HTR-8/SVneo (cell line): ENCODE measurements around the gene TRANK1.
"Not testable (repeated sequence)": the region's sequence is repeated elsewhere in the genome, so short reads cannot be mapped to it uniquely, and the experiment has no call there.

Experiments used
- DNase-seq: peaks from one replicate; pipeline ENCODE4 v3.0.0; 2011; ENCODE audit warnings: low spot score, mixed read lengths; ENCODE audit not compliant: insufficient read length
- FAIRE-seq: peaks from 2 replicates; lab custom pipeline; 2011; peaks lifted over from hg19 to GRCh38; lab: Jason Lieb, UNC

TRANK1 gene

GRCh38 chr3:36957862-36958686 is 13.2 kb upstream of the TRANK1 start:
- DNase-seq: no peak
- no peak for FAIRE-seq

GRCh38 chr3:36957063-36957462 is 12.2 kb upstream of the TRANK1 start:
- FAIRE-seq (no peak), DNase-seq (no peak)

- no peak for DNase-seq
- FAIRE-seq: no peak
These were observed 11.3 kb upstream of the TRANK1 start for GRCh38 chr3:36956155-36956554.

- FAIRE-seq (no peak), DNase-seq (no peak)
These were observed 9.7 kb upstream of the TRANK1 start for GRCh38 chr3:36954452-36955134.

GRCh38 chr3:36947814-36948213 is 3.0 kb upstream of the TRANK1 start:
- not testable (repeated sequence) for FAIRE-seq

GRCh38 chr3:36945333-36945980 is 603 bp upstream of the TRANK1 start:
- no peak for FAIRE-seq
- no peak for DNase-seq

More at GRCh38 chr3:36947814-36948213, 3.0 kb upstream of the TRANK1 start:
- not testable (repeated sequence) for DNase-seq

- DNase-seq (no peak), FAIRE-seq (no peak)
These were observed 728 bp downstream of the TRANK1 start for GRCh38 chr3:36944012-36944640.

- DNase-seq (no peak), FAIRE-seq (no peak)
These were observed 1.3 kb downstream of the TRANK1 start for GRCh38 chr3:36943601-36944000.

GRCh38 chr3:36942638-36943248 is 2.1 kb downstream of the TRANK1 start:
- FAIRE-seq: no peak
- DNase-seq: no peak

- FAIRE-seq (no peak), DNase-seq (no peak)
These were observed 3.2 kb downstream of the TRANK1 start for GRCh38 chr3:36941658-36942057.

- no peak for FAIRE-seq
- no peak for DNase-seq
These were observed 3.7 kb downstream of the TRANK1 start for GRCh38 chr3:36941162-36941561.

GRCh38 chr3:36937492-36937891 is 7.4 kb downstream of the TRANK1 start:
- FAIRE-seq (no peak), DNase-seq (no peak)

GRCh38 chr3:36933540-36934296 is 11.1 kb downstream of the TRANK1 start:
- DNase-seq: no peak
- FAIRE-seq: no peak

GRCh38 chr3:36931424-36931823 is 13.4 kb downstream of the TRANK1 start:
- FAIRE-seq, DNase-seq: not testable (repeated sequence)

GRCh38 chr3:36928220-36928619 is 16.6 kb downstream of the TRANK1 start:
- DNase-seq (no peak), FAIRE-seq (no peak)

GRCh38 chr3:36926292-36926897 is 18.5 kb downstream of the TRANK1 start:
- FAIRE-seq (no peak), DNase-seq (no peak)

- no peak for DNase-seq
- no peak for FAIRE-seq
These were observed 19.9 kb downstream of the TRANK1 start for GRCh38 chr3:36924744-36925521.

- FAIRE-seq: no peak
- no peak for DNase-seq
These were observed 20.7 kb downstream of the TRANK1 start for GRCh38 chr3:36923981-36924743.
